ENCODE measurements around the gene TBXA2R.
A peak's percentile ranks its signal among the peaks of the same experiment; 100 is the strongest.
"Not testable (repeated sequence)": the region's sequence is repeated elsewhere in the genome, so short reads cannot be mapped to it uniquely, and the experiment has no call there.

The TBXA2R gene

DNA sequence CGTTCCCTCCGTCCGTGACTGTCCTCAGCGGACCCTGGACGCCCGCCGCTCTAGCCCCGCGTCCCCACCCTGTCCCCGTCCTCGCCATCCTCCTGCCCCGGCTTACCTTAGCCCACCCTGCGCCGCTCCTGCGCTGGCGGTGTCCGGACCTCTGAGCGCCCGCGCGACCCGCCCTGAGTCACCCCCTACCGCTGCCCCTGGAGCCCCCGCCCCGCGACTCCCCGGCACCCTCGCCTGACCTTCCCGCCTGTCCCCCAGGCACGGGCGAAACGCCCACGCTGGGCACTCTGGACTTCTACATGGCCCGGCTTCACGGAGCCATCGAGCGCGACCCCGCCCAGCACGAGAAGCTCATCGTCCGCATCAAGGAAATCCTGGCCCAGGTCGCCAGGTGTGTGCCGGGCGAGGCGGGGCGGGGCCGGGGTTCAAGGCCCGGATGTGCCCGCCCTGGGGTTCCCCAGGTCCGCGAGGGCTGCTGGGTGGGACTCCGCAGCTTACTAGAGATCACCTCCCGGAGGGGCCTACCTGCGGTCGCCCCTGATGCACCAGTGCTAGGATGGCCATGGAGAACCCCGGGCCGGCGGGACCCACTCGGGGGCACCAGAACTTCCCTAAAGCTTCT, 28.8 kb downstream of the TBXA2R start:
- DNase-seq (ENCODE audit: low read depth) = no peak

DNA sequence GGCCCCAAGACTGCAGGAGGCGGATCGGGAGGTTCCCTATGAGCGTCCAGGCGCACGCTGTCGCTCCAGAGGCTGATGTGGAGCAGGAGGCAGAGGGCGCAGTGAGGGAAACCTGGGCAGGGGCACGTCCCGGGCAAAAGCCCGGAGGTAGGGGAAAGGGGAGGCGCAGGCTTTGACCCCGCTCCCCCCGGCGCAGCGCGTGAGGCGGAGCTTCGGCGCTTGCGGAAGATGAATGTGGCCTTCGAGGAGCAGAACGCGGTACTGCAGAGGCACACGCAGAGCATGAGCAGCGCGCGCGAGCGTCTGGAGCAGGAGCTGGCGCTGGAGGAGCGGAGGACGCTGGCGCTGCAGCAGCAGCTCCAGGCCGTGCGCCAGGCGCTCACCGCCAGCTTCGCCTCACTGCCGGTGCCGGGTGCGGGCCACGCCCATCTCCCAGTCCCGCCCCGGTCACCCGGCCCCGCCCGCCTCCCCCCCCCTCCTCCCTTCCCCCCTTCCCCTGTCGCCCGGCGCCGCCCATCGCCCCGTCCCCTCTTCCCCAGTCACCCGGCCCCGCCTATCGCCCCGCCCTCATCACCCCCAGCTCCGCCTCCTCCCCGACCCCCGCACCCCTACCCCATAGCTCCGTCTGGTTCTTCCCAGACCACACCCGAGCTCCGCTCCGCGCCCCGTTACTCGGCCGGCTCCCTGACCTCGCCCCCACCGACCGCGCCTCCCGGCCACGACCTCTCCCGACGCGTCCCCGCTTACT, 29.8 kb downstream of the TBXA2R start:
- DNase-seq (ENCODE audit: low read depth) = no peak

GRCh38 chr19:3575949-3576673, 30.6 kb downstream of the TBXA2R start:
- DNase-seq (ENCODE audit: low read depth) = no peak

- DNase-seq (ENCODE audit: low read depth) = peak; percentile 66
Observed at GRCh38 chr19:3575260-3575741, 31.4 kb downstream of the TBXA2R start.

- peak; percentile 98 for DNase-seq (ENCODE audit: low read depth)
Observed at GRCh38 chr19:3573858-3574637, 32.6 kb downstream of the TBXA2R start.

GRCh38 chr19:3573162-3573857, 33.4 kb downstream of the TBXA2R start:
- DNase-seq (ENCODE audit: low read depth) = peak; percentile 42

GRCh38 chr19:3572855-3573161, 33.9 kb downstream of the TBXA2R start, which contains the start of gene HMG20B:
Gene HMG20B (plus strand): TSS chr19:3572944. CDS start chr19:3573310, 366 bp downstream.
- DNase-seq (ENCODE audit: low read depth) = no peak

- DNase-seq (ENCODE audit: low read depth) = peak; percentile 100
Observed at GRCh38 chr19:3572132-3572854, 34.4 kb downstream of the TBXA2R start.

- DNase-seq (ENCODE audit: low read depth) = no peak
Observed at GRCh38 chr19:3570606-3571011, 36.1 kb downstream of the TBXA2R start.

DNA sequence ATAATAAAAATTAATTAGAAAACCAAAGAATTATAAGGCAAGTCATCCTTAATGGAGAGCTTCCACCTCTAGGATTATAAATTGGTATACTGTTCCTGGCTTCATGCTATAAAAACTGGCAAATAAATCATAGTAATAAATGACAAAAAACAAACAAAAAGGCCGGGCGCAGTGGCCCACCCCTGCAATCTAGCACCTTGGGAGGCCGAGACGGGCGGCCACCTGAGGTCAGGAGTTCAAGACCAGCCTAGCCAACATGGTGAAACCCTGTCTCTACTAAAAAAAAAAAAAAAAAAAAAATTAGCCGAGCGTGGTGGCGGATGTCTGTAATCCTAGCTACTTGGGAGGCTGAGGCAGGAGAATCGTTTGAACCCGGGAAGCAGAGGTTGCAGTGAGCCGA, 36.6 kb downstream of the TBXA2R start:
- DNase-seq (ENCODE audit: low read depth) = not testable (repeated sequence)

DNA sequence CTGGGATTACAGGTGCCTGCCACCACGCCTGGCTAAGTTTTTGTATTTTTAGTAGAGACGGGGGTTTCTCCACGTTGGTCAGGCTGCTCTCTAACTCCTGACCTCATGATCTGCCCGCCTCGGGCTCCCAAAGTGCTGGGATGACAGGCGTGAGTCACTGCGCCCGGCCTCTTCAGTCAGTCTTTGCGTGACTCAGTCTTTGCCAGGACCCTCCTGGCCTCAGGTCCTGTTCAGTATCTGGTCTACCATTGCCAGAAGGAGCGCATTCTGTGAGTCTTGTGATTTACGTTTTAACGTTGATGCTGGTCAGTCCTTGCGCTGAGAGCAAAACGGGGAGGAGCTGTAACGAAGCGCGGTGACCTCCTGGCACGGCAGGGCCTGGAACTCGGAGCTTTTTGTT, 41.5 kb downstream of the TBXA2R start:
- peak; percentile 99 for DNase-seq (ENCODE audit: low read depth)

GRCh38 chr19:3563709-3564524, 42.8 kb downstream of the TBXA2R start:
- no peak for DNase-seq (ENCODE audit: low read depth)

GRCh38 chr19:3557461-3558248, 49.0 kb downstream of the TBXA2R start, which contains the start of gene MFSD12:
Gene MFSD12 (minus strand): TSS chr19:3557586. CDS start chr19:3557403, 183 bp downstream.
- peak; percentile 98 for DNase-seq (ENCODE audit: low read depth)

- DNase-seq (ENCODE audit: low read depth) = peak; percentile 82
Observed at GRCh38 chr19:3556978-3557460, 49.7 kb downstream of the TBXA2R start.

DNA sequence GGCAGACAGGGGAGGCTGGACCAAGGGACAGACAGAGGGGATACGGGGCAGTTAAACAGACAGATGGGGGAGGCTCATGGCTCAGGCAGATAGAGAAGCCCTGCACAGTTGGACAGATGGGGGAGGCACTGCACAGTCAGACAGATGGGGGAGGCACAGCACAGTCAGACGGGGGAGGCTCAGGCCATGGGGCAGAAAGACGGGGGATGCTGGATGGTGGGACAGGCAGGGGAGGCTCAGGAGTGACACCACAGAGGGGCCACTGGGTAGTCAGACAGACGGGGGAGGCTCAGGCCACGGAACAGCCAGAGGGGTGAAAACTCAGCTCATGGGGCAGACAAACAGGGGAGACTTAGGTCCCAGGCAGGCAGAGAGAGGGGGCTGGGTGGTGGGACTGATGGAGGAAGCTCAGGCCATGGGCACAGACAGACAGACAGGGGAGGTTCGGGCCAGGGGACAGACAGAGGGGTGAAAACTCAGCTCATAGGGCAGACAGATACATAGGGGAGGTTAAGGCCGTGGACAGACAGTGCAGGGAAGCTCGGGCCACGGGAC, 50.2 kb downstream of the TBXA2R start:
- DNase-seq (ENCODE audit: low read depth) = no peak

DNA sequence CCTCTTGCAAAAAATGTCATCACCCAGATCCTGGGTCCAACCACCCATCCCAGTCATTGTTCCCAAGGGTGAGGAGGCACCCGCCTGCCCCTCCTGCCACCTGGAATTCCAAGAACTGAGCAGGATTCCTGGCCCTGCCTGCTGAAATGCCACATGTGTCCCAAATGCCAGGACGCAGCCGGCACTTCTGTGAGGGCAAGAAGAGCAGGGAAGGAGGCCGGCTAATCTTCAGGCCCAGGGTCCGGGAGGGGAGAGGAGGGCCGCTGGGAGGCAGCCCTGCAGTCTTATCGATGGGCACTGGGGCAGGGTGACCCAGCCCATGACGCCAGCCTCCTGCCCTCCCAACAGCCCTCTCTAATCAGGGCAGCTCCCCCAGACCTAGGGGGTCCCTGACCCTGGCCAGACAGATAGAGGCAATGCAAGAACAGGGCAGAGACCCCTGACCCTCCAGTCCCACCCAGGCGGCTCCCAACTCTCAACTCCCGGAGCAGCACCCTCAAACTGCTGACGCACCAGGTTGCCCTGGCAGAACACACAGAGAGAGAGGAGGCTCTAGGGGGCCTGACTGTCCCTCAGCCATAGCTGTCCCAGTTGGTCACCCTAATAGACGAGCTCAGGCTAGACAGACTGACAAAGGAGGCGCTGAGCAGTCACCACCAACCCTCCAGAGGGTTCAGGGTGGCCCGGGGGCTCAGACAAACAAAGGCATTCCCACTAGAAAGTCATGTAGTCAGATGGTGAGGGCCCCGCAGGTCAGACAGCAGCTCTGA, 50.8 kb downstream of the TBXA2R start:
- no peak for DNase-seq (ENCODE audit: low read depth)

GRCh38 chr19:3554254-3555083, 52.2 kb downstream of the TBXA2R start:
- no peak for DNase-seq (ENCODE audit: low read depth)

All from ELR (cell line).